NCI-H128 (cell line): Measurements from ENCODE around the gene TMTC1.

Source experiments
- DNase-seq: peaks from one replicate; lab custom pipeline; 2025; ENCODE audit not compliant: unreplicated experiment; lab: John Stamatoyannopoulos, UW

The TMTC1 gene

GRCh38 chr12:29486972-29487371, 296.8 kb downstream of the TMTC1 start:
- DNase-seq = no peak

GRCh38 chr12:29463198-29463597, 320.5 kb downstream of the TMTC1 start:
- no peak for DNase-seq

GRCh38 chr12:29460082-29460481, 323.7 kb downstream of the TMTC1 start:
- no peak for DNase-seq

DNA sequence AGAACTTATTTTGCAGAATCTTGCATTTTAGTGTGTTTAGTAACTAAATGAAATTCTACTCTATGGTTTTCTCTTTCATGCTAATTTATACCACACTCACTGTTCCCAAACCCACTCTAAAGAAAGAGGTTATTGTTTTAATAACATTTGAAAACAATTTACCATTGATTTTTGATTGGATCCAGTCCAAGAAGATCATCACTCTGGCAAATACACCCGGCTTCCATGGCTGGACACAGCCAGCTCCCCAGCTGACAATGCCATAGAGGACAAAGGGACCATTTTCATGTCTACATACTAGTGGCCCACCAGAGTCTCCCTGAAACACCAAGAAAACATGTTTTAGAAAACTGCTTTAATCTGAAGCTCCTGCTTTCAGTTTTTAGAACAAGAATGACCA, 328.7 kb downstream of the TMTC1 start:
- DNase-seq = no peak

- no peak for DNase-seq
Measured at GRCh38 chr12:29451888-29452287, 331.9 kb downstream of the TMTC1 start.
